Ramos (cell line): ENCODE results near the gene HHATL.
"Not testable (repeated sequence)": the region's sequence is repeated elsewhere in the genome, so short reads cannot be mapped to it uniquely, and the experiment has no call there.

Experiments
- in situ Hi-C: fragments of 300-500 bp; cut with MboI; formaldehyde crosslinking; loops from one replicate; pipeline ENCODE4 v1.14.3; 2022; ENCODE audit warnings: low sequenced_read_pairs; ENCODE audit not compliant: unreplicated experiment

HHATL gene

DNA sequence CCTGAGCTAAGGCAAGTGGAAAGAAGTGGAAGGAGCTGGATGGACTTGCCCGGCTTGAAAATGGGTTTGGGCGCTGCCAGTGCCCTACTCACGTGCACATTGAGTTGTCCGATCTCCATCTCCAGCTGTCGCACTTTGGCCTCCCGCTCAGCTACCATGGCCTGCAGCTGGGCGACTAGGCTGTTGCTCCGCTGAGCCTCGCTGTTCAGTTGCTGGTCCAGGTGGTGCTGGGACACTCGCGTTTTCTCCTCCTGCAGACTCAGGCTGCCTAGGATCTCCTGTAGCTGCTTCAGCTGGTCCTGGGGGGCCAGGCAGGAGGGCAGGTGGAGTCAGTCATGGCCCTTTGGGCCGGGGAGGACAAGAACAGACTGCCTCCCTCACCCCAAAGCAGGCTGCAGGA lies 33.0 kb upstream of the HHATL start:
- in situ Hi-C loops = no loop called here

DNA sequence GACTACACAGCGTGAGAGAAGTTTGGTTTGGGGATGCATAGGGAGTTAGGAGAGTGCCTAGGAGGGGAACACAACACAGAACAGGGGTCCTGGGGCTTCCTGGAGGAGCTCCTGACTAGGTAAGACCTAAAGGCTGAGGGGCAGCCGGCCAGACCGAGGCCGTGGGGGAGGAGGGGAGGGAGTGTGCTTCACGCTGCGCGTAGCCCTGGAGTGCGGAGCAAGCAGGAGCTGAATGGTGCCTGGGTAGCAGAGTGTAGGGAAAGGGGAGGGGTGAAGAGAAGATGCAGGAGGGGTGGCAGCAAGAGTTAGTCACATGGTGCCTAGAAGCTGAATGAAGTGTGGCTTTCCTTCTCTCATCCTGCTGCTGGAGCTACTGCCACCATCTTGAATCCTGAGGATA lies 32.4 kb upstream of the HHATL start:
- in situ Hi-C loops = no loop called here

DNA sequence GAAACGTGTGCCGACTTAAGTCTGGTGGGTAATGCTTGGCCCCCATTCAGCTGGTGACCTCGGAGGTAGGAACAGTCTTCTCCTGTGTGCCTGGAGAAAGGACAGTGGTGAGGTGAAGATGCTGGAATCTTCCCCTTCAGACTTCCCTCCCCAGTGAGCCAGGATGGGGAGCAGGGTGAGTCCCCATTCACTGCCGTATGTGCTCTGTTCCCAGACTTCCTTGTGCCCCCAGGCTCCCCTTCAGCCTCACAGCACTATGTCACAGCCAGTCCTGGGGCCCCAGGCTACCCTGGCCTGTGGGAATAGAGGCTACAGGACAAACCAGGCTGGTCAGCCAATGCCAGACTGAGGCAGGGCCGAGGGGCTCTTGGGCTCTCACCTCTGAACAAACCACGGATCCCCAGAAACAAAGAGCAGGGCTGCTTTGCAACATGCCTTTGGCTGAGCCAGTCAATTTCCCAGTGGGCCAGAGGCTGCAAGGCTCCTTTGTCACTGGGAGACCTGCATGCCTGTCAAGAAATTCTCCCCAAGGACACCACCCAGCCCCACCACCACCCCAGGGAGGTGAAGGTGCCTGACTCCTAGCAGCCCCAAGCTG lies 31.8 kb upstream of the HHATL start:
- in situ Hi-C loops = no loop called here

DNA sequence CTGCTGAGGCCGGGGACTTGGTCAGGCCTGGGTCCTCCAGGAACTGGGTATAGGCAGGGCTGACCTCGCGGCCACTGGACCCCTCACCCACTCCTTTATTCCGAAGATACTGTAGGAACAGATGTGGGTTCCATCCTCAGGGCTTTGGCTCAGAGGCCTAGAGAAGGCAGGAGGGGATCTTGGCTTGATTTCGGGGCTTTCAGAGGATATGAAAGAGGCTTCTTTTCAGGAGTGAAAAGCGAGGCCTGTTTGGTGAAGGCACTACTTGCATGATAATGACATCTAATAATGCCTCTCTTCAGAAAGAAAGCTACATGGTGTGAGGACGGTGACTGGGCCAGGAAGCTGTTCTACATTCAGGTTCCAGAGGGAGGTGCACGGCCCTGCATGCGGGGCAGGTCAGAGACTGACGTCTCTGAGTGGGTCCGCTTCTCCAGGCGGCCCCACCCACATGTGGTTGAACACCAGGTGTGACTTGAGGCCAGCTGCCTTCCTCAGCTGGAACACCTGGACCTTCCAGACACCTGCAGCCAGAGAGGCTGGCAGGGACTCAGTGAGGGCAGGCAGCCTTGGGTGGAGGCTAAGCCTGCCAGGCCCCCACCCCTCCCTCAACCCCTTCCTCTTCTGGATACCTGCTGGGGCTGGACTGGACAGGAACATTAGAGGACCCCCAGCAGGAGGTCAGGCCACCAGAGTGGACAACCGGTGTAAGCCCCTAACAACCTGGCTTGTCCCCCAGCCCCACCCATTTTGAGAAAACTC lies 31.1 kb upstream of the HHATL start:
- in situ Hi-C loops = no loop called here

DNA sequence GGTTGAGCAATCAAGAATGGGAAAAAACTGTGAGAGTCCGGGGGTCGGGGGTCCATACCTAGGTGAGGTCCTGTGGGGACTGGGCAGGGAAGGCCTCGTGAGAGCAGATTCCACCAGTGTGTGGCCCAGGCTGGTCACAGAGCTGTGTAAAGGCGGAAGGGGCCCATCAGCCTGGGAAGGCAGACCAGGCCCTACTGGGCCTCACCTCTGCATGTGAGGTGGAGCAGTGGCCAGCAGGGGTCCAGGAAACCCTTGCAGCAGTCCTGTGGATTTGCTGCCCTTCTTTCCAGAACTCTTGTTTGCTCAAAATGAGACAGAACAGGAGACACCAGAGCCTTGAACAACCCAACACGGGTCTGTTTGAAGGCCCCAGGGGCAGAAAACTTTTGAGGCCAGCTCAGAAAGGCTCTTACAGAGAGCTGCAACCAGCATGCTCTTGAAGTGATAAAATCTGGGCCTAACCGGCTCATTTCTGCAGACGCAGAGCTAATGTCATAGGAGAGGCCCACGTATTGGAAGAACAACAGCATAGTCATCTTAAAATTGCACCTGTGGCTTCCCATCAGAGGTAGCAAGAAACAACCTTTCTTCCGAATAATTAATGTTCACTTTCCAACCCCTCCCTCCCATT lies 30.3 kb upstream of the HHATL start:
- in situ Hi-C loops = no loop called here

DNA sequence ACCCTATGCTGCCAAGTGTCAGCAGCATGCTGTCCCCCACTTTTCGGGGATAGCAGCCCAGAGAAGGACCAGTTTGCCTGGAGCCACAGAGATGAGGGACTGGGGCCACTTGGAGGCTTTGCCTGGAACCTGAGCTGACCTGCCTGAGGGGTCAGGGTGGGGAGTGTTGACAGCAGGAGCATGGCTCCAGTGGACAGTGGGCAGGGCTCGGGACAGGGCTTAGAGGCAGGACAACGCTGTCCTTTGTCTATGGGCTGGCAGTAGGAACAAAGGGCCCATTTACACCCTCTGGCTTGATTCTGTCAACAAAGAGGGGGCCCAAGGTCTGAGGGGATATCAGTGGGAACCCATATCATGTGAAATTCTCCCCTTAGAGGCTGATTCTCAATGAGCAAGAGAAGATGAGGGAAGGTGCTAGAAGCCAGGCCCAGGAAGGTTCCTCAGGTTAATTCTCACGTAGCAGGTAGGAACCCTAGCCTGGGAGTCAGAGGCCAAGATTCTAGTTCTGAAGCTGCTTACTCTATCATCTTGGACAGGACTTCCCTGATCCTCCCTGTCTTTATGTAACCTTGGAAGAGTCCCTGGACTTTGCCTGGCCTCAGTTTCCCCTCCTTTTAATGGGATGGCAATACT lies 29.7 kb upstream of the HHATL start:
- in situ Hi-C loops = no loop called here

DNA sequence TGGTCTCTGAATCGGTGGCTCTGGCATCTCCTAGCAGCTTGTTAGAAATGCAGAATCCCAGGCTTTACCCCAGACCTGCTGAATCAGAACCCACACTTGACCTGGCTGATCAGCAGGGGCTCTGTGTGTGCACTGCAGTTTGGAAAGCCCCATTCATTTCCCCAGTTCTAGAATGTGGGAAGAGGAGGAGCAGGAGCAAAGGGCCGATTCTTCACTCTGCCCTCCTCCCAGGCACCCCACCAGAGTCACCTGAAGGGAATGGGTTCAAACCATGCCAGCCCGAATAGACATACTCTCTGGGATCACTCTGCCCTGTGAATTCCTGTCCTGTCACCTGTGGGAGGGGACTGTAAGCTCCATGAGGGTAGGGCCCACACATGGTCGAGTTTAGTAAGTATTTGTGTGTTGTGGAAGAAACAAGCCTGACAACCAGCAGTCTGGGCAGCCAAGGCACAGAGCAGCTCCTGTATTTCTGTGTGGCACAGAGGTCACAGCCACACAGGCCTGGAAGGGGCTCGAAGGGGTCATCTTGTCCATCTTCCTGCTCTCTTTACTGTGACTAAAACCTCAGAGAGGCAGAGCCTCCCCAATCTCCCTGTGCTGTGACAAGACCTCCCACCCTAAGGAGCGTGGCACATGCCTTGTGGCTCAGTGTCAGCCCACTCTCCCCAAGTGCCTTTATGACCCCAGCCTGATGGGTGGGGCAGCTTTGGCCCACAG lies 29.0 kb upstream of the HHATL start:
- in situ Hi-C loops = no loop called here

DNA sequence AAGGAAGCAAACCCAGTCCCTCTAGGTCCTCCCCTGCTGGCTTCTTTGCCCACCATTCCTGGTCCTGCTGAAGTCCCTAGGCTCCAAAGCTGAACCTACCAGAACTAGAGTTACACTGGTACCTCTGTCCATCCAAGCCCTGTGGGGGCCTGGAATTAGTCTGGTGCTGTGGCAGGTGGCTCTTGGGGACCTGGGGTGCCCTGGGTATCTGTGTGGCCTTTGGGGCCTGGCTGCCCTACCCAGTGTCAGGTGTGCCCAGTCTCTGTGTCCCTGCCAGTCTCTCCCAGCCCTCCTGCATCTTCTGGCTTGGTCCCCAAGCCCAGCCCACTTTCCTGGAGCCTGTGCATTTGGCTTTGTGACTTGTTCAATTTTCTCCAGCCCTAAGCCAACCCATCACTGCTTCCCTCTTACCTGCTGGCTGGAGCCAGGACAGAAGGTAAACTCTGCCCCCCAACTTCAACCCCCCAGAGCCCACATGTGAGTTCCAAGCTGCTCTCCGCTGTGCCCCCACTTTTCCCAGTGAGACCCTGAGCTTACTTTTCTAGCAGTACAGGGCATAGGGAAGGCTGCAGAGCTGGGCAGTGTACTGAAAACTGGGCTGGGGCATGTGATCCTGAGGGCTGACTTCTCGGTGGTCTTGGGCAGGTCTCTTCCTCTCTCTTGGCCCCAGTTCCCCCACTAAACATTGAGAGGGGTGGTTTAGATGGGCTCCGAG lies 28.3 kb upstream of the HHATL start:
- in situ Hi-C loops = no loop called here

DNA sequence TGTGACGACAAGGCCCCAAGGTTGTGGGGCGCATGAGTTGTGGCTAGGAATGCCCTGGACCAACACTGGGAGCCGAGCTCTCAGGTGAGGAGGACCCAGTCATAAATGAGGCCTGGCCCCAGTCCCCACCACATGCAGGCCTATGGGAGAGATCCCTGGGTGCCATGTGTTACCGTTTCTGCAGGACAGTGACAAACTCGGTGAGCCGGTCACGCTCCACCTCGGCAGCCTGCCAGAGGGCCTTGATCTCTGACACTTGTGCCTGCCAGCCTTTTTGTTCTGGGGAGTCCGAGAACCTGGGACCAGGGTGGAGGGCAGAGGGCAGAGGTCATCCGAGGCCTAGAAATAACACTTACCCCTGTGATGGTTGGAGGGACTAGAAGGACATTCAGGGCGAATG lies 27.7 kb upstream of the HHATL start:
- in situ Hi-C loops = no loop called here

DNA sequence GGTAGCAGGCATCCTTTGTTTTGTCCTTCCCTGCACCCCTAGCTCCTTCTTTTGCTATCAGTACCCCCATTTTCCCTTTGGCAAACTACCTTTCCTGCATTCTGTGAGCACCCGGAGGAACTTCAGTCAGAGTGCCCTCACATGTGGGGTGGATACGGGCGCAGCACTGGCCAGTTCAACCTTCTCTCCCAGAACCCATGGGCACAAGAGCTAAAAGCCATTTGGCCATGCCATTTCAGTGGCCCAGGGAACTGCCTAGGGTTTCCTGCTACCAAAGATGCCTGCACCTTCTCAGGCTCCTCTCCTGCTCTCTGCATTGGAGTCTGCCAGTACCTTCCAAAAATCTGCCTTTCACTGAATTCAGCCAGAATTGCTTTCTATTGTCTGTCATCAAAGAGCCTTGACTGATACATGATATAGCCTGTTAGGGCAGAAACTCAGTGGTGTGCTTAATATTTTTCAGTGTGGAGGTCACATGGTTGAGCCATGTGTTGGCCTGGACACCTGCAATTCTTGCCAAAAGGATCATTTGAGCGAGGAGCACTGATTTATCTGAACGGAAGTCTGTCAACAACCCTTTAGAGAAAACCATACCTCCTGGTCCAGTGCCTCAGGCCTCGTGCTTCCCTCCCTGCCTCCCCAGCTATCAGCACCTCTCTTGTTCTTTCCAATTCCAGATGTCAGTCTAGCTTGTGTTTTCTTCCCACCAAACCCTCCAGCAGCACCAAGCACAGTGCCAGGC lies 27.0 kb upstream of the HHATL start:
- in situ Hi-C loops = no loop called here

DNA sequence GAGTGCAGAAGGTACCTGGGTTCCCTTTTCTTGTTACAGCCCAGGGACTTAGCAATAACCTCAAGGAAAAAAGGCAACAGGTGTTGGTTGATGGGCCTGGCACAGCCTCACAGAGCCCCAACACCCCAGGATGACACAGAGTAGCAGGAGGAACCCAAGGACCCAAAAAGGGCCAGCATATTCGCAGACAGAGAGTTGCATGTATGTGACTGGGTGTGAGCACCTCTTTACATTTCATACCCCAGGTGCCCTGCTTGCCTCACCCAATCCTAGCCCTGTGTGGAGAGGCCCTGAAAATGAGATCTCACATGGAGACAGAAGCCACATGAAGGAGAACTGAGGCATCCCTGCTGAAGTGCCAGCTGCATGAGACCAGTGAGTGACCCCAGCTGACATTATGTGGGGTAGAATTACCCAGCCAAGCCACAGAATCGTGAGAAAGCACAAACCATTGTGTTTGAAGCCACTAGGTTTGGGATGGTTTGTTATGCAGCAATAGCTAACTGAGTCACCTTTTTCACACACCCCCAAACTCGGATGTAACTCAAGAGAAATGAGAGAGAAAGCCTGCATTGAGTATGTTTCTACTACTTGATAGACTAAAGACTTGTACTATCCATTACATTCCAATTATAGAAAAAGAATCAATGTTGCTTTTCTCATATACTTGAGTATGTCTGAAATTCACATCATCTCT lies 26.2 kb upstream of the HHATL start:
- in situ Hi-C loops = no loop called here

DNA sequence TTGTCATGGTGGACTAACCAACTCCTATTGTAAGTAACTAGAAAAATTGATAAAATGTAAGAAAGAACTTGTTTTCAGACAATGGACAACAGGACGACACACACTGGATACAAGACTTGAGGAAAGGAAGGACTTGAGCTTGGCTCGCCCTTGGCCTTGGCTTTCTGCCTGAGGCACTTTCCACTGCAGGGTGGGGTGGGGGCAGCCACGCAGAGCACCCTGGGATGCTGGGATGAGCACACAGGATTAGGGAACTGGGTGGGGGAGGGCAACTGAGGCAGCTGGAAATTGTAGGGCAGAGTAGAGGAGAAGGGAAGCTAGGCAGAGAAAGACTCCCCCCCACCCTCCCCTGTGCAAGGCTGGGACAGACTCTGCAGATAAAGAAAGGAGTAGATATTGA lies 25.5 kb upstream of the HHATL start:
- in situ Hi-C loops = no loop called here

DNA sequence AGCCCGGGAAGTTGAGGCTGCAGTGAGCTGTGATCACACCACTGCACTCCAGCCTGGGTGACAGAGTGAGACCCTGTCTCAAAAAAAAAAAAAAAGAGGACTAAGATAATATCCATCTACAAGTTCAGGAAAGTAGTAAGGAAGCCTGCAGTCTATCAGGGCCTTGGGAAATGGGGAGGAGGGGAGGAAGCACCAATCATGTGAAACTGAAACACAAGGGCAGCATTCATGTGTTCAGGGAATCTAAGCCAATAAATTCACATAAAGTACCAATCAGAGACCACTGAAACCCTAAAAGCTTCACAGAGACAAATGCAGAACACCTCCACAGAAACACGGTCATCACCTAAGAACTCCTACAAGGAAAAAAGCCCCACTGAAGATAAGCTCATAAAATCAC lies 22.9 kb upstream of the HHATL start:
- in situ Hi-C loops = no loop called here

DNA sequence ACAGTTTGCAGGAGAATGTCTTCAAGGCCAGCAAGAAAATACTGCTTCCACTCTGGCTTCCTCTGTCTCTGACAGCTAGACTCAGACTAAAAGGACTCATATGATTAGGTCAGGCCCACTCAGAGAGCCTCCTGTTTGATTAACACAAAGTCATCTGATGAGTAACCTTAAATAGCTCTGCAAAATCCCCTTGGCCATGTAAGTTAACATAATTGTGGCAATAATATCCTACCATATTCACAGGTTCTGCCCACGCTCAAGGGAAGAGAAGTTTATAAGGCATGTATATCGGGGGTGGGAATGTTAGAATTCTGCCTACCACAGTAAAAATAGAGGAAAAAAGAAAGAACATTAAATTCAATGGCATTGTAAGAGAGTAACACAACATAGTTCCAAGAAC lies 20.6 kb upstream of the HHATL start:
- in situ Hi-C loops = no loop called here

DNA sequence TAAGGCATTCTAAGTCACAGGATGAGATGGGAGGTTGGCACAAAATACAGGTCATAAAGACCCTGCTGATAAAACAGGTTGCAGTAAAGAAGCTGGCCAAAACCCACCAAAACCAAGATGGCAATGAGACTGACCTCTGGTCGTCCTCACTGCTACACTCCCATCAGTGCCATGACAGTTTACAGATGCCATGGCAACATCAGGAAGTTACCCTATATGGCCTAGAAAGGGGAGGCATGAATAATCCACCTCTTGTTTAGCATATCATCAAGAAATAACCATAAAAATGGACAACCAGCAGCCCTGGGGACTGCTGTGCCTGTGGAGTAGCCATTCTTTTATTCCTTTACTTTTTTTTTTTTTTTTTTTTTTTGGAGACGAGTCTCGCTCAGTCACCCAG lies 19.8 kb upstream of the HHATL start:
- in situ Hi-C loops = not testable (repeated sequence)

DNA sequence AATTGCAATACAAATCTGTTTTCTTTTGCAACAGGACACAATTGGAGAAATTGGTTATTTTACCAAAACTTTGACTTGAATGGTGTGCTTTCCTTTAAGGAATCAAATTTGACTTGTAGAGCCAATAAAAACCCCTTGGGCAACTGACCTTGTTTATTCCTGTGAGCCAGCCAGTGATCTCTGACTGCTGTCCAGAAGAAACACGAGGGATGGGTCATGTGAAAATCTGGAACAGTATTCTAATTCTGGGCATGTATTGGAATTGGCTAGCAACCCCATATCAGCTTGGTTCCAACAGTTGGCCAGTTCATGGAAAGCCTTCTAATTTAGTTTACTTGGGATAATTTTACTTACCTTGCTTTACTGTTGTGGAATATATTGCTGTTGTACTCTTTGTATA lies 19.1 kb upstream of the HHATL start:
- in situ Hi-C loops = no loop called here

DNA sequence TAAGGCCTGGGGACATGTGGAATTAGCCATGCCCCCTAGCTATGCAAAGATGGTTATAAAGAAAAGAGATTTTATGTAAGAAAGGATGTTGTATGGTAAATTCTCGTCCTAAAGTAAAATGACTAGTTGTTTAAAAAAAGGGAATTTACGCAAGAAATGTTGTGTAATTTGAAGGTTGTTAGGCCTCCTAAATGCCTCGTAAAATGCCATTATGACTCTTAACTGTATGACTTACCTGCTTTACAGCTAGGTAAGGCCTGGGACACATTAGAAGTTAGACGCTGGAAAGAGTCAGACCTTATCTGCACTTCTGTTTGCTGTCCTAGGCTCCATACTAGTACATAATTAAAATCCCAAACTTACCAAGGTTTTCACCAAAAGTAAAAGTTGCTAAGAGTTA lies 17.5 kb upstream of the HHATL start:
- in situ Hi-C loops = no loop called here

DNA sequence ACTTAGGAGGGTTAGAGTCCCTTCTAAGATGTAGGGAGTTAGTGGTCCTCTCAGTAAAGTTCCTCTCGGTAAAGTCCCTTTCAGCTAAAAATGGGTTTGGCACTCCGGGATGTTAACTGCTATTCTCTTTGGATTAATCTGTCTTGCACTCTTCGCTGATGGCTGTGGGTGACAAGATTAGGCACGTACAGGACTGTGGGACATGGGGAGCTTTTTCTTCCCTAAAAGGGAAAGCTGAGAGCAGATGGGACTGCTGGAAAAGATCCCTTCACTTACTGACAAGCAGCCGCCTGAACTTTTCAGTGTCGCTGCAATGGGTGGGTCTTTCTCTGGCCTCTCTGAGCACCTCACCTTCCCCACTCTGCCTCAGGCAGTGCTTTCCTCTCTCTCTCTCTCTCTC lies 16.4 kb upstream of the HHATL start:
- in situ Hi-C loops = no loop called here

DNA sequence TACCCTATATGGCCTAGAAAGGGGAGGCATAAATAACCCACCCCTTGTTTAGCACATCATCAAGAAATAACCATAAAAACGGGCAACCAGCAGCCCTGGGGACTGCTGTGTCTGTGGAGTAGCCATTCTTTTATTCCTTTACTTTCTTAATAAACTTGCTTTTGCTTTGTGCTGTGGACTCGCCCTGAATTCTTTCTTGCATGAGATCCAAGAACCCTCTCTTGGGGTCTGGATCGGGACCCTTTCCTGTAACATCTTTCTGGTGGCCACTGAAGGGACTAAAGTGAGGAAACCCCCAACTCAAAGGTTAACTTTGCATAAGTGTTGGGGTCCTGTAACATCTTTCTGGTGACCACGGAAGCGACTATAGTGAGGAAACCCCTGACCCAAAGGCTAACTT lies 15.7 kb upstream of the HHATL start:
- in situ Hi-C loops = no loop called here
